ENCODE measurements around the gene IL5RA. TPM values are rescaled to one million over a fixed set of nuclear protein-coding genes. Genes with fewer than 3 reads are reported as not detected.

IL5RA gene, protein sequence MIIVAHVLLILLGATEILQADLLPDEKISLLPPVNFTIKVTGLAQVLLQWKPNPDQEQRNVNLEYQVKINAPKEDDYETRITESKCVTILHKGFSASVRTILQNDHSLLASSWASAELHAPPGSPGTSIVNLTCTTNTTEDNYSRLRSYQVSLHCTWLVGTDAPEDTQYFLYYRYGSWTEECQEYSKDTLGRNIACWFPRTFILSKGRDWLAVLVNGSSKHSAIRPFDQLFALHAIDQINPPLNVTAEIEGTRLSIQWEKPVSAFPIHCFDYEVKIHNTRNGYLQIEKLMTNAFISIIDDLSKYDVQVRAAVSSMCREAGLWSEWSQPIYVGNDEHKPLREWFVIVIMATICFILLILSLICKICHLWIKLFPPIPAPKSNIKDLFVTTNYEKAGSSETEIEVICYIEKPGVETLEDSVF
- total RNA-seq, result not detected
- long read RNA-seq, result 0 reads

- DNase-seq, result no peak
- Histone ChIP-seq H3K27me3 (ENCODE audit: low read depth) (no peaks in the 10 kb centered on the region), H3K9me3 (replicated peaks) (no peaks in the 10 kb centered on the region), H3K4me3 (peak within 1 kb of the TSS; percentile 37), H3K36me3 (no peaks in the 10 kb centered on the region), H3K27ac (replicated peaks) (no peak within 1 kb of the TSS), H3K4me1 (no peaks in the 10 kb centered on the region)
- intact Hi-C loops (cut with micrococcal nuclease), result no loop called here
- TF ChIP-seq, protein P1, sequence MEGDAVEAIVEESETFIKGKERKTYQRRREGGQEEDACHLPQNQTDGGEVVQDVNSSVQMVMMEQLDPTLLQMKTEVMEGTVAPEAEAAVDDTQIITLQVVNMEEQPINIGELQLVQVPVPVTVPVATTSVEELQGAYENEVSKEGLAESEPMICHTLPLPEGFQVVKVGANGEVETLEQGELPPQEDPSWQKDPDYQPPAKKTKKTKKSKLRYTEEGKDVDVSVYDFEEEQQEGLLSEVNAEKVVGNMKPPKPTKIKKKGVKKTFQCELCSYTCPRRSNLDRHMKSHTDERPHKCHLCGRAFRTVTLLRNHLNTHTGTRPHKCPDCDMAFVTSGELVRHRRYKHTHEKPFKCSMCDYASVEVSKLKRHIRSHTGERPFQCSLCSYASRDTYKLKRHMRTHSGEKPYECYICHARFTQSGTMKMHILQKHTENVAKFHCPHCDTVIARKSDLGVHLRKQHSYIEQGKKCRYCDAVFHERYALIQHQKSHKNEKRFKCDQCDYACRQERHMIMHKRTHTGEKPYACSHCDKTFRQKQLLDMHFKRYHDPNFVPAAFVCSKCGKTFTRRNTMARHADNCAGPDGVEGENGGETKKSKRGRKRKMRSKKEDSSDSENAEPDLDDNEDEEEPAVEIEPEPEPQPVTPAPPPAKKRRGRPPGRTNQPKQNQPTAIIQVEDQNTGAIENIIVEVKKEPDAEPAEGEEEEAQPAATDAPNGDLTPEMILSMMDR (IDR thresholded peaks at IDR 0.05; ENCODE audit: borderline replicate concordance), result no peak
Observed at GRCh38 chr3:3110299-3110630, at the start of gene IL5RA. TSS of gene IL5RA (minus strand) at chr3:3110374. CDS start at chr3:3104984, 5,390 bp downstream.

GRCh38 chr3:3157484-3157883 lies 47.3 kb upstream of the IL5RA start:
- Histone ChIP-seq H3K4me1 (peaks cover 20% of the 10 kb centered on the region), H3K36me3 (peaks cover 82% of the 10 kb centered on the region), H3K27me3 (ENCODE audit: low read depth) (no peaks in the 10 kb centered on the region), H3K9me3 (replicated peaks) (no peaks in the 10 kb centered on the region), H3K4me3 (no peak overlapping the region), H3K27ac (replicated peaks) (no peak overlapping the region)
- intact Hi-C loops (cut with micrococcal nuclease), result no loop called here
- no peak for DNase-seq
- TF ChIP-seq, protein P1 (IDR thresholded peaks at IDR 0.05; ENCODE audit: borderline replicate concordance), result no peak

DNA sequence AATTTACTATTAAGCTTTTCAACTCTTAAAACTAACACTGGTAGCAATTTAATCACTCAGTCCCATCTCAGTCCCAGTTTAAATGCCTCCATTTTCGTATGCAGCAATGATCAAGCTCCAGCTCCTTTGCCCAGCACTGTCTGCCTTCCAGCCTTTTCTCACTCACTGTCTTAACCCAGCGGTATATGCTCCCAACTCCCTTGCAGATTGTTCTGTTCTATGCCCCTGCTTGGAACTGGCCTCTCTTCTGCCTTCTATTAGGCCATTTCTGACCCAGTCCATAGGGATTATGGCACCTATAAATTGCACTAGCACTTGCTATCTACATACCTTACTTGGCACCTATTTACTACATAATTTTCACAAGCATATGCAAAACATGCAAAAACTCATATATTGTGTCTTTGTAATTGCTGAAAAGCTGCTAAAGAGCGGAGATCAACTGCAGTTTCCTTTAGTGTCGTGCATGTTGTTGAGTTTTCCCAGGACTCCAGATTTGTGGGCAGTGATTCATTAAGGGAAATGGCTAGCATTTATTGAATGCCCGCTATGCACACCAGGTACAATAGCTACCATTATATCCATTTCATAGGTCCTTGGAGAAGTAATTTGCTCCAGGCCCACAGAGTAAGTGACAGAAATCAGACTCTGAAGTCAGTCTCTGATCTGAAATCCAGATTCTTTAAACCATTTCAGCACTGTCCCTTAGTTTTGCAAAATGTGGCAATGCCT lies 44.9 kb upstream of the IL5RA start:
- Histone ChIP-seq H3K27ac (replicated peaks) (peak overlapping the region; percentile 2), H3K4me1 (peaks cover 20% of the 10 kb centered on the region)
- intact Hi-C loops (cut with micrococcal nuclease), result no loop called here

DNA sequence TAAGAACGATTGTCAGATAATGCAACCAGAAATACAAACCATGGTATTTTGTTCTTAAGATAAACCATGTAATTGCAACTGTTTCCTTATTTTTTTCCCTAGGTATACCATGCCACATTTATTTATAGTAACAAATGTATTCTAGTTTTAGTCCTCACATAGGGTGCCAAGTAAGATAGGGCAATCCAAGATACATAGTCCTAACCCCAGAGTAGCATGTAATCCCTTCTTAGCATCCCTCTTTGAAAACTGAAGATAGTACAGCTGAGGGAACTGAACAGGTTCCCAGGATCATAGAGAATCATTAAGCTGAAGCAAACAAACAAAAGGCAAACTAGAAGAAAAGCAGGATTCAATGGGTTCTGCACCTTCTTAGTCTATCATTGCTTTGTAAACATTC lies 41.3 kb upstream of the IL5RA start:
- no peaks in the 10 kb centered on the region for H3K27me3 ChIP-seq (ENCODE audit: low read depth)
- H3K4me1 ChIP-seq, result peaks cover 20% of the 10 kb centered on the region
- intact Hi-C loops (cut with micrococcal nuclease), result no loop called here
- DNase-seq, result no peak
- peaks cover 94% of the 10 kb centered on the region for H3K36me3 ChIP-seq
- H3K9me3 ChIP-seq (replicated peaks), result no peaks in the 10 kb centered on the region
- TF ChIP-seq, protein P1 (IDR thresholded peaks at IDR 0.05; ENCODE audit: borderline replicate concordance), result no peak
- H3K4me3 ChIP-seq, result no peak overlapping the region
- no peak overlapping the region for H3K27ac ChIP-seq (replicated peaks)

More for the DNA sequence above, 44.9 kb upstream of the IL5RA start:
- peaks cover 85% of the 10 kb centered on the region for H3K36me3 ChIP-seq
- no peak for DNase-seq
- no peaks in the 10 kb centered on the region for H3K27me3 ChIP-seq (ENCODE audit: low read depth)
- H3K4me3 ChIP-seq, result no peak overlapping the region
- H3K9me3 ChIP-seq (replicated peaks), result no peaks in the 10 kb centered on the region
- TF ChIP-seq, protein P1 (IDR thresholded peaks at IDR 0.05; ENCODE audit: borderline replicate concordance), result no peak

GRCh38 chr3:3149560-3149959 lies 39.4 kb upstream of the IL5RA start:
- H3K4me3 ChIP-seq, result no peak overlapping the region

More at GRCh38 chr3:3149560-3149959, 39.4 kb upstream of the IL5RA start:
- TF ChIP-seq, protein P1 (IDR thresholded peaks at IDR 0.05; ENCODE audit: borderline replicate concordance), result no peak
- Histone ChIP-seq H3K27me3 (ENCODE audit: low read depth) (no peaks in the 10 kb centered on the region), H3K36me3 (peaks cover 94% of the 10 kb centered on the region), H3K9me3 (replicated peaks) (no peaks in the 10 kb centered on the region), H3K27ac (replicated peaks) (no peak overlapping the region), H3K4me1 (peaks cover 12% of the 10 kb centered on the region)
- no peak for DNase-seq
- intact Hi-C loops (cut with micrococcal nuclease), result no loop called here

Data from left ventricle myocardium inferior (tissue), 1 donor.